Liver (tissue), 3 donors: ENCODE measurements around the gene UQCRH.

Source experiments
- CTCF ChIP-seq: fragments of 150-350 bp; IDR thresholded peaks from 2 replicates; pipeline ENCODE4 v1.5.1; 2017; ENCODE audit warnings: improper control_type of control experiment, low read depth, low read length; ENCODE audit not compliant: missing input control
- JUND ChIP-seq, 2 donors: IDR thresholded peaks; 2 replicates each; pipeline ENCODE4 v1.6.1; 2016; ENCODE audit warnings: antibody characterized with exemption in 2 of 2
- donor health status: healthy.
- donor health status: healthy.

- TF ChIP-seq CTCF (peak; percentile 40), JUND (IDR thresholded peaks at IDR 0.05) (peak; percentile 7 to 36)
Measured at GRCh38 chr1:46340404-46341221, 37.1 kb downstream of the UQCRH start, which contains the start of gene NSUN4.
